ENCODE results near the gene DYTN.

DYTN gene

DNA sequence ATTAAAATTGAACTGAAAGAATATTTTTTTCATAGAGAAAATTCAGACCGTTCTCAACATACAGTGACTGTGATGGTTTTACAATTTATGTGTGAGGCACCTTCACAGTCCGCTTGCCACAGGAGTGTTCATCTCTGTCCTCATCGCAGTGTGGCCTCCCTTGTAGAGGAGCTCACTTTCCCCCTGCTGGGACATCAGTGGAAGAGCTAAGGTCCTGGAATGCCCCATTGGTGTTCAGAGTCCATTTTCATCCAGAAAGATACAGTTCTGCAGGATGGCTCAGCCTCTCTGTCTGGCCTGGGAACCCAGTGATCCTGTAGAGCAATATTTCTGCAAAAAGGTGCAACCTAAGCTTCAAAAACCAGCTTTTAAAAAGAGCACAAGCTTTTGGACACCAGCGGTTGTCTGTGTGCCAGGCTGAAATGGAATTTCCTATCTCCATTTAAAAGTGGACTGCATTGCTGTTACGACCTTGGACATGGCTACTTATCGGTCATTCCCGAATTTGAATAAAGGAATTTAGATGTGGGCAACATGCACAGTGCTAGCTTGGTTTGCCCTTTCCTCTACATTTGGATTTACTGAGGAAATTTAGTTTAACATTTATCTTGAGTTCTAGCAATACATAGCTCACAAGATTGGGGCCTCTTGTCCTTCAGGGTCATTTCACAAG, 102.6 kb downstream of the DYTN start:
- no peak for DNase-seq

DNA sequence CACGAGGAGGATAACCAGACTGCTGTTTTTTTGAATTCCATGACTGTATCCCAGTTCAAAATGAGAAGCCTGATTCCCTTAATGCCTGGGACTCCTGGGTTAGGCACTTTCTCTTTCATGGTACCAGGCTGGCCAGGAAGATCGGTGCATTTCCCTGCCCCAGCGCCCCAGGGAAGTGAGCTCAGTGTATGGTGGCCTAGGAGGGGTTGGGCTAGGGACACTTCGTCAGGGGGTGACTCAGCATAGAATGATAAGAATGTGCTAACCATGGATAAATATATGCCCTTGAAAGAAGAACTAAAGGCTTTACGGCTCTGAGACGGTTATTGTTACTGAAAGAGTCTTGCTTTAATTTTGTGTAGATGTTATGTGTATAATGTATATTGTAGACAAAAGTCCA, 103.4 kb downstream of the DYTN start:
- DNase-seq = no peak

DNA sequence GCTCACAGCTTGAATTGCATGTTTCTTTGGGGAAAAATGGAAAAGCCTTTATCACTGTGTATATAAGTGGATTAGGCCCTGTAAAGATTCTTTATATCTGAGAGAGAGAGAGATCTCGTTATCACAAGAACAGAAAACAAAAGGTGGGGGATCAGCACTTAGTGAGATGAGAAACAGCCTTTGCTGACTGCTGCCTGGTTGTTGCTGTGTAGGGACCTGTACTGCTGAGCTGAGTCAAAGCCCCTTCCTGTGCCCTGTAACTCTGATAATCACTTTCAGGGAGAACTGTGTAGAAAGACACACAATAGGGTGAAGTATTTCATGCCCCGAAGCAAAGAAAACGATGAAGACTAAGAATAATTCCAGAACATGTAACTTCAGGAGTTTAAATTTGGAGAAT, 106.5 kb downstream of the DYTN start:
- no peak for DNase-seq

DNA sequence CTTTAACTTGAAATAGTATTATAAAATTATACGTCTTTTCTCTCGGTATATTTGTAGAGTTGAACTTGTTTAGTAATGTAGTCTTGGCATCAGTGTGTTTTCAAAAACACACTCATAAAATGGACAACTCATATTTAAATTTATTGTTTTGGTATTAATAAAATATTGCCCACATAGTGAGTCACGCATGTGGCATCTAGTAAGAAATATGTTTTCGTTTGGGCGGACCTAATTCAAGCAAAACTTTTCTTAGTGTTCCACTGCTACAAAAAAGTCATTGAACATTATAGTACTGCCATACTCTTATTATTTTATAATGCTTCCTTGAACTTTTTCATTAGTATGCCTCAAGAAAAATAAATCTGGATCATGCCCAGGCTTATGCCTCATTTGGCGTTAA, 107.0 kb downstream of the DYTN start:
- DNase-seq = no peak

DNA sequence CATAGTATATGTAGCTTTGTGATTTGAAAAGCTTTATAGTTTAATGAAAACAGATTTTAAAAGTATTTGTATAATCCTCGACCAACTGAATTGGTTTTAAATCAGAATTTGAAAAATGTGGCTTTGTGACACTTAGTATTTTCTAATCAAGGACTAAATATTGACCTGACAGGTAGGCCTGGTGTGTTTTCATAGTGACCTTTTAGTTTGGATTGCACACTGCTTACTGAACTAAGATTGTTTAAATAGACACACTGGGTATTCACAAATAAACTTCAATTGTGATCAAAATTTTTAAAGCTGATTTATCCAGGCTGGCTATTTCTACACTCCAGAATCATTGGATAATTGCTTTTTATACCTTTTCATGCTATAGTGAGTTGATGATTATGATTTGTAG, 107.7 kb downstream of the DYTN start:
- DNase-seq = no peak

DNA sequence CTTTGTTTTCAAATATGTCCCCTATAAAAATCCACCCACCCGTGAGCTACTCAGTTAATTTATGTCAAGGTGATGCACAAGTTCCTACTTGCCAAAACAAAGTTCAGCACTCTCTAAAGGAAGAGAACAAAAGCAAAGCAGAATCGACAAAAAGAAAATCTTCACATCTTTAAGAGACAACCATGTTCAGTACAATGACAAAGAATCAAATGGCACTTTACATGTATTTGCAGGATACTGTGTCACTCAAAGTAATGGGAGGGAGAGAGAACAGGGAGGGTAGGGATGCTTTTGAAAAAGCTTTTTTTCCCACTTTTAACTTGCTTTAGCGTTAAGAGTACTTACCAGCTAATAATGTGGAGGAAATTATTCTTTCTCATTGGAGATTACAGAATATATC, 115.0 kb downstream of the DYTN start:
- DNase-seq = no peak

Data from nucleus accumbens (tissue), 56 donors.